B cell (primary cell): ENCODE measurements around the gene IKZF3.
"Not testable (repeated sequence)": the region's sequence is repeated elsewhere in the genome, so short reads cannot be mapped to it uniquely, and the experiment has no call there.

ENCODE experiments used
- EZH2 ChIP-seq: IDR thresholded peaks from 2 replicates; pipeline ENCODE4 v1.6.1; 2012; ENCODE audit warnings: borderline replicate concordance, low read depth, mild to moderate bottlenecking, moderate library complexity, low read length; ENCODE audit not compliant: insufficient read depth, poor library complexity, severe bottlenecking
- TF ChIP-seq, protein P1 (sequence below): fragments of 200-600 bp; IDR thresholded peaks from one replicate; pipeline ENCODE4 v1.8.0; 2022; ENCODE audit warnings: antibody characterized with exemption, mild to moderate bottlenecking

- TF ChIP-seq, protein P1, sequence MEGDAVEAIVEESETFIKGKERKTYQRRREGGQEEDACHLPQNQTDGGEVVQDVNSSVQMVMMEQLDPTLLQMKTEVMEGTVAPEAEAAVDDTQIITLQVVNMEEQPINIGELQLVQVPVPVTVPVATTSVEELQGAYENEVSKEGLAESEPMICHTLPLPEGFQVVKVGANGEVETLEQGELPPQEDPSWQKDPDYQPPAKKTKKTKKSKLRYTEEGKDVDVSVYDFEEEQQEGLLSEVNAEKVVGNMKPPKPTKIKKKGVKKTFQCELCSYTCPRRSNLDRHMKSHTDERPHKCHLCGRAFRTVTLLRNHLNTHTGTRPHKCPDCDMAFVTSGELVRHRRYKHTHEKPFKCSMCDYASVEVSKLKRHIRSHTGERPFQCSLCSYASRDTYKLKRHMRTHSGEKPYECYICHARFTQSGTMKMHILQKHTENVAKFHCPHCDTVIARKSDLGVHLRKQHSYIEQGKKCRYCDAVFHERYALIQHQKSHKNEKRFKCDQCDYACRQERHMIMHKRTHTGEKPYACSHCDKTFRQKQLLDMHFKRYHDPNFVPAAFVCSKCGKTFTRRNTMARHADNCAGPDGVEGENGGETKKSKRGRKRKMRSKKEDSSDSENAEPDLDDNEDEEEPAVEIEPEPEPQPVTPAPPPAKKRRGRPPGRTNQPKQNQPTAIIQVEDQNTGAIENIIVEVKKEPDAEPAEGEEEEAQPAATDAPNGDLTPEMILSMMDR, result not testable (repeated sequence)
- not testable (repeated sequence) for TF ChIP-seq EZH2
Measured at GRCh38 chr17:39764171-39764570, 99.9 kb downstream of the IKZF3 start.
